ENCODE results near the gene INSYN2B.

DNA sequence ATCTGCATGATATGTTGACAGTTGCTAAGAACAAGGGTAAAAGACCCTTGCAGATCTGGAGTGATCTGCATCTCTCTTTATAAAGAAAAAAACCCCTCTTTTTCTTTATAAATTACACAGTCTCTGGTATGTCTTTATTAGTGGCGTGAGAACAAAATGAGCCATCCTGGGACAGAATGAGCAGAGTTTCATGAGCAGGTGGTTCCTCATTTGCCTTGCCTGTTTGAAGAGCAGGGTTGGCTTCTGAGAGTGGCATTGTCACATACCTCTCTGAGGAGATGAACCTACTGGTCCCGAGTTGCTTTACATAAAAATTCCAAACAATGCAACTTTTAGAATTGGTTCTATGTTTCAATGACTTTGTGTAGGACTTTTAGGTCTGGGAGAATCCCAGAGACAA is 94.3 kb downstream of the INSYN2B start:
- TF ChIP-seq, protein P1, sequence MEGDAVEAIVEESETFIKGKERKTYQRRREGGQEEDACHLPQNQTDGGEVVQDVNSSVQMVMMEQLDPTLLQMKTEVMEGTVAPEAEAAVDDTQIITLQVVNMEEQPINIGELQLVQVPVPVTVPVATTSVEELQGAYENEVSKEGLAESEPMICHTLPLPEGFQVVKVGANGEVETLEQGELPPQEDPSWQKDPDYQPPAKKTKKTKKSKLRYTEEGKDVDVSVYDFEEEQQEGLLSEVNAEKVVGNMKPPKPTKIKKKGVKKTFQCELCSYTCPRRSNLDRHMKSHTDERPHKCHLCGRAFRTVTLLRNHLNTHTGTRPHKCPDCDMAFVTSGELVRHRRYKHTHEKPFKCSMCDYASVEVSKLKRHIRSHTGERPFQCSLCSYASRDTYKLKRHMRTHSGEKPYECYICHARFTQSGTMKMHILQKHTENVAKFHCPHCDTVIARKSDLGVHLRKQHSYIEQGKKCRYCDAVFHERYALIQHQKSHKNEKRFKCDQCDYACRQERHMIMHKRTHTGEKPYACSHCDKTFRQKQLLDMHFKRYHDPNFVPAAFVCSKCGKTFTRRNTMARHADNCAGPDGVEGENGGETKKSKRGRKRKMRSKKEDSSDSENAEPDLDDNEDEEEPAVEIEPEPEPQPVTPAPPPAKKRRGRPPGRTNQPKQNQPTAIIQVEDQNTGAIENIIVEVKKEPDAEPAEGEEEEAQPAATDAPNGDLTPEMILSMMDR (IDR thresholded peaks at IDR 0.05; ENCODE audit: low read depth, low read length): no peak
- TF ChIP-seq POLR2A (IDR thresholded peaks at IDR 0.05; ENCODE audit: extremely low read depth, insufficient read length): no peak
- TF ChIP-seq, protein P2, sequence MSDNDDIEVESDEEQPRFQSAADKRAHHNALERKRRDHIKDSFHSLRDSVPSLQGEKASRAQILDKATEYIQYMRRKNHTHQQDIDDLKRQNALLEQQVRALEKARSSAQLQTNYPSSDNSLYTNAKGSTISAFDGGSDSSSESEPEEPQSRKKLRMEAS (IDR thresholded peaks at IDR 0.05; ENCODE audit: low read depth, low read length): no peak
- TF ChIP-seq MYC (IDR thresholded peaks at IDR 0.05; ENCODE audit: low read depth, low read length): no peak
